ENCODE data around the gene DENND5B.
A peak's percentile ranks its signal among the peaks of the same experiment; 100 is the strongest.

DENND5B gene

DNA sequence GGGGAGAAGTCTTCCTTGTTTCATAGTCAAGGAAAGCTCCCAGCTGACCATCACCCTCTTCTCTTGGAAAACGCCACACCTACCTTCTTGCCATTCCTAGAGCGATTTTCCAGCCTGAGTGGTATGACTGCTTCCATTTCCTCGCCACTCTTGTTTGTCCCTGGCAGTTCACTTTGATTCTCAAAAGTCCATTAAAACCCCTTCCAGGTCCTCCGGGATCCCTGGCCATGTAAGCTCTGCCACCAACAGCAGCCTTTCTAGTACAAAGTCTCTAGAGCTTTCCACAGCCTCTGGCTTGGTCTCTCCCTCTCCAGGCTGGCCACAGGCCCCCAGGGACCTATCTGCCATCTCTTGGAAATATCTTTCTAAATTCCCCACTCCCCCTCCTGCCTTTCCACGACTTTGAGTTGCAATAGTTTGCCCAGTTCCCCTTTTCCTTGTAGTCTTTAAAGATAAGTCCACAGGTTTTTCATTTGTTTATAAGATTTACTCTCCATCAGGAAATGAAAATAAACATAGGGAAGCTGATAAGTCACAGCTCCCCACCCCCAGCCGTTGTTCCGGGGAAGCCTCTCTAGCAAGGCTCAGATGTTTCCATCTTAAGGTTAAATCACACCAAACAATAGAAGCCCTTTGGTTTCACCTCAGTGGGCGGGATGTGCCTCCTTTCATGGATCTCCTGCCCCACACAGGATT lies 222.1 kb downstream of the DENND5B start:
- no peak for DNase-seq

DNA sequence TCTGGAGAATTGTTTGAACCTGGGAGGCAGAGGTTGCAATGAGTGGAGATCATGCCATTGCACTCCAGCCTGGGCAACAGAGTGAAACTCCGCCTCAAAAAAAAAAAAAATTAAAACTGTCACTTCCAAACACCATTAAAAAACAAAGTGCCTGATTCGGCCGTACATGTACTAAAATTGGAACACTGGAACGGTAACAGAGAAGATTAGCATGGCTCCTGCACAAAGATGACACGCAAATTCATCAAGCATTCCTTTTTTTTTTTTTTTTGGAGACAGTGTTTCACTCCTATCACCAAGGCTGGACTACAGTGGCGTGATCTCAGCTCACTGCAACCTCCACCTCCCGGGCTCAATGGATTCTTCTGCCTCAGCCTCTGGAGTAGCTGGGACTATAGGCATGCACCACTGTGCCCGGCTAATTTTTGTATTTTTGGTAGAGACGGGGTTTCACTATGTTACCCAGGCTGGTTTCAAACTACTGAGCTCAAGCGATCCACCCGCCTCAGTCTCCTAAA lies 224.8 kb downstream of the DENND5B start:
- no peak for DNase-seq

DNA sequence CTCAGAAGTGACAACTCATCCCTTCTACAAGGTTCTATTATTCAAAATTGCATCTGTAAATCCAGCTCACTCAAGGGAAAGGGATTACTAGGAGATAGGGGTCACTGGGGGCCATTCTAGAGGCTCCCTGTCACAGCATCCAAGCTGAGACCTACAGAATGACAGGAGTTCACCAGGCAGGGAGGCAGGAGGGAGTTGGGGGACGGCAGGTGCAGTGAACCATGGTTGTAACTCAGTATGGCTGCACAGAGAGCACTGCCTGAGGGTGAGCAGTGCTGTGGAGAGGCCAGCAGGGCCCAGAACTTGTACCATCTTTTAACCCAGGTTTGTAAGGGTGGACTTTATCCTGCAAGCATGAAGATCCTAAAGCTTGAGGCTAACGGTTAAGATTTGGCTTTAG lies 227.1 kb downstream of the DENND5B start:
- DNase-seq: no peak

DNA sequence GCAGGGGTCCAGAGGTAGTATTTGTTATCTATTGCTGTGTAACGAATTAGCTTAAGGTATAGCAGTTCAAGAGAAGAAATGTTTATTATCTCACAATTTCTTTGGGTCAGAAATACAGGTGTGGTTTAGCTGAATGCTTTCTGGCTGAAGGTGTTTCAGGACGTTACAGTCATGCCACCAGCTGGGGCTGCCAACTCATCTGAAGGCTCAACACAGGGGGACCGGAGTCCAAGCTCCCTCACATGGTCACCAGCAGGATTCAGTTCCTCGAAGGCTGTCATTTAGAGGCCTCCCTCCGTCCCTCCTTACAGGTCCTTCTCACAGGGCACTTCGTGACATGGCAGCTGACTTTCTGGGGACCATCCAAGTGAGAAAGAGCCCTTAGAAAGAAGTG lies 227.5 kb downstream of the DENND5B start:
- DNase-seq: no peak

DNA sequence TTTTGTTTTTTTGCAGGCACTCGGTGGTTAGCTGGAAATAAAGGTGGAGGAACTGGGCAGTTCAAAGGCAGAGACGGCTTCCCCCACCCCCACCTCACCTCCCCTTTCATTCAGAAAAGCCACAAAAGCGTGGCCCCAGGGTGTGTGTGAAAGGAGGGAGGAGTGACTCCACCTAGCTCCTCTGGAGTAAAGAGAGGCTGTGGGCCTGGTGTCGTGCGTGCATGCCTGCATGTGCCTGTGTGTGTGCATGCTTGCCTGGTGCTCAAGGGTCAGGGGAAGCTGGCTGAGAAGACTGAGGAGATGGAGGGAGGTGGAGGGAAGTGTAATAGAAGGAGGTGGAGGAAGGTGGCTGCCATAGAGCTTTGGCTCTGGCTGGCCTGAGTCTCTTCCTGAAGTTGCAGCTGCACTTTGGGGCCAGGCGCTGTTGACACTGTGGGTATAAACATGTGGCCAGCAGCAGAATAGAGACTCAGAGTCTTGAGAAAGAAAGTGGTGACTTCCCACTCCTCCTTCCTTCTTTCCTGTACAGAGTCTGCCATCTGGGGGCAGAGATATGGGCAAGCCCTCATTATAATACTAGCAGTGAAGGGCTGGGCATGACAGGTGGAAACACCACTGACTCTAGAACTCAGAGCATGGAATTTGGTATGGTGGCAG lies 228.0 kb downstream of the DENND5B start:
- peak; percentile 87 for DNase-seq

DNA sequence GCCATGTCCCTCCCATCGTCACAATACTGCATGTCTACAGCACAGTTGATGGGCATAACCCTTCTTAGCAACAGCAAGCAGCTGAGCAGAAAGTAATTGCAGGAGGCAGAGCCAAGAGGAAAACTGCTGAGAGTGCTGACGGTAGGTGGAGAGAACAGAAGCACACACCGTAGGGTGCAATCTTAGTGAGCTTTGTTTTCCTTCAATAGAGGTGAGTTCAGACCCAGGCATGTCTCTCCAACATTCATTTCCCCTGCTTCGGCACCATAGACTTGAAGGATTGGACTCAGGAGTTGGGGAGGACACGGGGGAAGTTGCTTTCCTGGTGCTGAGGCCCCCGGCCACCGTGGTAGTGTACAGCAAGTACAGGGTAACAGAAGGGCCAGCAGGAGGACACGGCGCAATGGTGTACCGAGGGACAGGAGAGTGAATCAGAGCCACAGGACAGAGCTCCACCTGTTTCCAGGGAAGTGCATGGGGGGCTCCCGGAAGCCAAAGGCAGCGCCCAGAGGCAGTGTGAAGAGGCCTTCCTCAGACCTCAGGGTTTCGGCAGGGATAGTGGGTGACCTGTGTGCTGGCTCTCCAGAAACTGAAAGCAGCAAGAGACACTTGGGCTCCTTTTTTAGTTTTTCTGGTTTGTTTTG lies 228.7 kb downstream of the DENND5B start:
- DNase-seq: no peak

DNA sequence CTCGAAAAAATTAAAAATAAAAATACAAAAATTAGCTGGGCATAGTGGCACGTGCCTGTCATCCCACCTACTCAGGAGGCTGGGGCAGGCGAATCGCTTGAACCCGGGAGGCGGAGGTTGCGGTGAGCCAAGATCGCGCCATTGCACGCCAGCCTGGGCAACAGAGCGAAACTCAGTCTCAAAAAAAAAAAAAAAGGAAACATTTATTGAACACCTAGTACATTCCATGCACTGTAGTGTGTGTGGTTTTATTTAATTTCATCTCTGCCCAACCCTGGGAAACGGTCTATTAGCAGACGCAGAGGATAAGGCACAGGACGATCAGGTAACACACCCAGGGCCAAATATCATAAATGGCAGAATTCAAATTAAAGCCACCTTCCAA lies 229.2 kb downstream of the DENND5B start:
- DNase-seq: no peak

DNA sequence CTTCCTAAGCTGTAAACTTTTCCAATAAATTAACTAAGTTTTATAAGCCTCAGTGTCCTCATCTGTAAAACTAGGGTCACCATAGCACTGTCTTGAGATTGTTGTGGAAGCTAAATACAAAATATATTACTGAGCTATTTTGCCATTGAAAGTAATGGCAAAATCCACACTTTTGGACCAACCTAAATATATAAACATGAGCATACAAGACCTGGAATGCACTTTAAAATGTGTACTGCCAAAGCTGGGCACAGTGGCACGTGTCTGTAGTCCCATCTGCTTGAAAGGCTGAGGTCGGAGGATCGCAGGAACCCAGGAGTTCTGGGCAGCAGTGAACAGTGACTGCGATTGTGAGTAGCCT lies 235.2 kb downstream of the DENND5B start:
- no peak for DNase-seq

DNA sequence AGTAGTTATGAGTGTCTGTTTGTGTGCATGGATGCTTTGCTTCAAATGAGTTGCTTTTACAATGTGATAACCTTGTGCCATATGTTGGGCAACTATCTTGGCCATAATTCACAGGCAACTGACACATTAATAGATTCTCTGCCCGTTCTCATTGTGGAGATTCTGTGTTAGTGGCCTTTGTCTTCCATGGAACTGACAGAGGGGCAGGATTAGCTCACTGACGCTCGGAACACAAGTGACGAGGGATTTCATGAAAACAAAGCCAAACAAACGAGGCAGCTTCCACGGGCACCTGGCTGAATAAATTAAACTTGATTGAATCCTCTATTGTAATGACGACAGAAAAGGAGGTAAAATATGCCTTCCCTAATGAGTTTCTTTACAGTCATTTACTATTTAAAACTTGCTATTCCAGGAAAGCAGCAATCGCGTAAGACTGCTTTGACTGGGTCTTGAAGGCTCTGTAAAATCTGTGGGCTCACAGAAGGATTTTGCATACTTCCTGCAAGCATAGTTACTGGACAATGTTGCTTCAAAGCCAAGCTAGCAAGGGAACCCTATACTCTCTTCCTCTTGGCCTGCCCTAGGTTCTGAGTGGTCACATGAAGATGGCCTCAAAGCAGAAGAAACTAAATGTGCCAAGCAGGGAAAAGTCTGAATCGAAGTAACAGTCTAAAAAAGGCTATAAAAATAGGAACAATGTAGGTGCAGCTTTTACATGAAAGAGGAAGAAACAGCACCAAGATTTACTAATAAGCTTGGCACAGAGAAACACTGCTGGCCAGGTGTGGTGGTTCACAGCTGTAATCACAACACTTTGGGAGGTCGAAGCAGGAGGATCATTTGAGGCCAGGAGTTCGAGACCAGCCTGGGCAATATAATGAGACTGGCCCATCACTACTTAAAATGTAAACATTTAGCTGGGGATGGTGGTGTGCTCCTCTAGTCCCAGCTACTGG lies 236.9 kb downstream of the DENND5B start:
- DNase-seq: no peak

DNA sequence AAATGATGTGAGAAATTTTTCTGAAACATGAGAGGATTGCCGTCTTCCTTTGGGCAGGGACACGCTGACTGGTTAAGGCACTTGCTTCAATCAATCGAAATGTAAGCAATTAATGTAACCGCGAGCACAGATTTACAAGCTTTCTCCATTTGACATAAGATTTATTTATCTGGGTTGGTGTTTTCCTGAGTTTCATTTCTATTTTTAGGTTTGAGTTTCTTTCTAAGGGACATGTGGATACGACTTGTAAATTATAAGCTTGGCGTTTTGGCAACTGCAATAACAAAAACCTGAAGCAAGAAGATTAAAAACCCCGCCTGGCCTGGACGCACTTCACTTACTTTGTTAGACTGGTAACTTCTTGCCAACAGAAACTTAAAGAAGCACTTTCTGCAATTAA lies 244.7 kb downstream of the DENND5B start:
- no peak for DNase-seq

DNA sequence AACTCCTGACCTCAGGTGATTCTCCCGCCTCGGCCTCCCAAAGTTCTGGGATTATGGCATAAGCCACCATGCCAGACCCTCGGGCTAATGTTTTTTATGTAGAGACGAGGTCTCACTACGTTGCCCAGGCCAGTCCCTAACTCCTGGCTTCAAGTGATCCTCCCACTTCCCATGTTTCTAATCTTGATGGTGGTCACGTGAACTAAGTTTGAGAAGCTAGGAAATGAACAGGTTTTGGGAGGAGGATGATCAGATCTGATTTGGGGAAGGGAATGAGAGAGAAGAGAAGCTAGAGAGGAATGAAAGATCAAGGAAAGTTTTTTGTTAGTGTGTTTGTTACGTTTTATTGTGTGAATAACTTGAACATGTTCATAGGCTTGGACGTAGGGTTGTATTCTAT lies 247.8 kb downstream of the DENND5B start:
- no peak for DNase-seq

DNA sequence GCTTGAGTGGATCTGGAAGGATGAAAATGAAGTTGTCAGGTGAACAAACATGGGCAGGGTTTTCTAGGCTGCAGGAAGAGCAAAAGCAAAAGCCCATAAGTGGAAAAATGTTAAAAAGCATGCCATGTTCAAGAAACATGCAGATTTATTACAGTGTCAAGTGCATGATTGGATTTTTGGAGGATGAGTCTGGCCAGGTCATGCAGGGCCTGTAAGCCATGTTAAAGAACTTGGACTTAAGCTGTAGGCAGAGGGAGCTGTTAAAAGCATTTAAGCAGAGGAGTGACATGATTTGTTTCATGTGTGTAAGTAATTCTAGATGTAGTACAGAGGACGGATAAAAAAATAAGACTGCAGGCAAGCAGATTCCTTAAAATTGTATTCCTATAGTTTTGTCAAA lies 248.7 kb downstream of the DENND5B start:
- DNase-seq: no peak

DNA sequence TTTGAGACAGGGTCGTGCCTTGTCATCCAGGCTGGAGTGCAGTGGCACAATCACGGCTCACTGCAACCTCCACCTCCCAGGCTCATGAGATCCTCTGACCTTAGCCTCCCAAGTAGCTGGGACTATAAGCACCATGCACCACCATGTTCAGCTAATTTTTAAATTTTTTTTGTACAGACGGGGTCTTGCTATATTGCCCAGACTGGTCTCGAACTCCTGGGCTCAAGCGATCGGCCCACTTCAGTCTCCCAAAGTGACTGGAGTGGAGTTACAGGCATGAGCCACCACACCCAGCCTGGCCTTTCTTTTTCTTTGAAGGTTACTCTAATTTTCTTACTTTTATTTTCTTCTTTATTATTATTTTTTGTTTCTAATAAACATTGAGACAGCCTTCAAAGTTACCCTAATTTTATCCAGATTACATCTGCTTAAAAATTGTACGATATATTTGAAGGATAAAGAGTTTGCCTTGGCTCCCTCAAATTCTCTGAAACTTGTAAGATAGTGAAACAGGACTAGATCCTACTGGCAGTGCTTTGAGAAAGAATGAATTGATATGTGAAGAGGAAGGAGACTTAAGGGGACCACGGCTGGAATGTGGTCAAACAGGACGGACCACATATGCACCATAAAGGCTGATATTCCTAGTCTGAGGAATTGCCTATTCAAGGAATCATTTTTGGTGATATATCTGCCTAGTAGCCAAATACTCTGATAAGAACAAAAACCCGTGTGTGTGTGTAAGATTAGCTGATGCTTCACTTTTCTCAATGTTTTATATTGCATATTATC lies 250.9 kb downstream of the DENND5B start:
- no peak for DNase-seq

DNA sequence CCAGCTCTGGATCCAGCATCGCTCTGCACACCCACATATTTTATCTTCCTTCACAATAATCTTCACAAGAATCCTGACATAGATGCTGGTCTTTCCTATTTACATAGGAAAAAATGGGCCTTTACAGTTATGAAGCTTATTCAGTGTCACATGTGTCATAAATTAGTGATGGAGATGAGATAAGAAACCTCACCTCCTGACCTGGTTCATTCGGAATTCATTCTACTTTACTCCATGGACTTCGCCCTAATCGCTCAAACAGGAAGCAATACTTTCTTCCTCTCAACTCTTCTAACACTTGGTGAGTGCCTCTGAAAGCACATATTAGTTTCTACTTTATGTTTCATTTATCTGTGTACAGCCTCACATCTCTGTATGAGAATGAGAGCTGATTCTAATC lies 253.0 kb downstream of the DENND5B start:
- no peak for DNase-seq

All from GF-D8 (cell line).